SK-N-MC (cell line): ENCODE data around the gene SNX32.

ENCODE experiments used
- DNase-seq: peaks from one replicate; pipeline ENCODE4 v3.0.0-alpha.2; 2011; ENCODE audit warnings: low read depth, low spot score
- H3K27ac ChIP-seq: fragments of 200-600 bp; sonication (generic); 2 replicates; pipeline ENCODE4 v1.5.1; 2016; ENCODE audit warnings: mixed run types
- H3K36me3 ChIP-seq: fragments of 200-600 bp; sonication (generic); 2 replicates; pipeline ENCODE4 v1.6.1; 2017; ENCODE audit warnings: antibody characterized with exemption, low read length, mixed read lengths; ENCODE audit not compliant: insufficient read depth
- H3K4me3 ChIP-seq: fragments of 200-600 bp; sonication (generic); 2 replicates; pipeline ENCODE4 v1.5.1; 2016
- H3K9ac ChIP-seq: fragments of 200-600 bp; sonication (generic); 2 replicates; pipeline ENCODE4 v1.8.0; 2017; ENCODE audit warnings: mixed run types, mixed read lengths; ENCODE audit not compliant: insufficient read length
- H3K9me3 ChIP-seq: fragments of 200-600 bp; sonication (generic); 2 replicates; pipeline ENCODE4 v1.6.1; 2017; ENCODE audit warnings: low read depth, mild to moderate bottlenecking, antibody characterized with exemption, low read length, moderate library complexity, mixed read lengths
- EZH2 ChIP-seq: fragments of 200-600 bp; sonication (generic); IDR thresholded peaks from one replicate; pipeline ENCODE4 v1.6.1; 2017; ENCODE audit warnings: antibody characterized with exemption
- FOXP2 ChIP-seq: optimal IDR thresholded peaks from 2 replicates; pipeline ENCODE3; 2011; ENCODE audit warnings: mild to moderate bottlenecking, moderate library complexity; ENCODE audit not compliant: insufficient read depth; ENCODE audit errors: extremely low read length, control extremely low read depth
- POLR2AphosphoS5 ChIP-seq: IDR thresholded peaks from 2 replicates; pipeline ENCODE4 v1.6.1; 2012; ENCODE audit warnings: mild to moderate bottlenecking, low read depth, low read length, borderline replicate concordance

SNX32 gene

DNA sequence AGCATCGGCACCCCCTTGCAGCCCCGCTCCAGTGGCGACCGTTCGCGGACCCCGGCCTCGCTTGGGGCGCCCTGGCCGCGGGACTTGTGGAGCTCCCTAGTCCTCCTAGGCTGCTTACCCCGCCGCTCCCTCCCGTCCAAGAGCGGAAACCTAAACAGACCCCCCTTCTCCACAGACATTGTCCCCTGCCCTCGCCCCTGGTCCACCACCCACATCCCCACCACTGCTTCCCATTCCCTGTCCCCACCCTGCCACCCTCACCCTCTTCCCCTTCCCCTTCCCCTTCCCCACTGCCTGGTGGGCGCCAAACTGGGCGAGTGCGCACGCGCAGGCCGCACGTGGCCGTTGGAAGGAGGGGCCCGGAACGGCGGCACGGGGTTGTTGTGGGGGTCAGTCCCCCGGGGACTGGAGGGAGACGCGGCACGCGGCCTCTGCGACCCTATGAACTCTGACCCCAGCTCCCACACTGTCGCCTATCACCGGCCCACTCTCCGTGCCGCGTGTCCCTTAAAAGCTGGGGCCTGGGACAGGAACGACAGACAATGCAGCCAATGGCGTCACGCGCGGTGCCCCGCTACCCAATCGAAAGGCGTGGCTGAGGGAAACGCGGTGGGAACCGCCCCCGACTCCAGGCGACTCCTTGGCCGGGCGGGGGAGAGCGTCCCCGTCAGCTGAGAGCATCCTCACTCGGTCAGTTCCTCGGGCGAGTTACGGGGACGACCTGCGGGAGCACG lies at the start of gene SNX32:
SNX32 (plus strand) TSS at position 667 of the 734 bp plus-strand sequence. CDS start 103 bp downstream, outside the sequence.
- peak; percentile 63 for DNase-seq
- Histone ChIP-seq H3K9ac (peak within 1 kb of the TSS; percentile 77), H3K36me3 (no peaks in the 10 kb centered on the region), H3K27ac (peak within 1 kb of the TSS; percentile 55; the same call in 1 of the 2 replicates), H3K9me3 (no peaks in the 10 kb centered on the region), H3K4me3 (peak within 1 kb of the TSS; percentile 84)
- TF ChIP-seq POLR2AphosphoS5 (peak; percentile 82), FOXP2 (no peak)

GRCh38 chr11:65785319-65786007 lies 48.3 kb upstream of the SNX32 start:
- TF ChIP-seq POLR2AphosphoS5: no peak
- no peak for TF ChIP-seq FOXP2
- no peak for TF ChIP-seq EZH2
- Histone ChIP-seq H3K4me3 (no peak overlapping the region), H3K27ac (no peak overlapping the region), H3K36me3 (no peaks in the 10 kb centered on the region), H3K9me3 (no peaks in the 10 kb centered on the region), H3K9ac (no peak overlapping the region)
- no peak for DNase-seq

GRCh38 chr11:65786008-65786785 lies 47.6 kb upstream of the SNX32 start:
- no peak for DNase-seq
- H3K9ac ChIP-seq: no peak overlapping the region
- TF ChIP-seq FOXP2 (no peak), POLR2AphosphoS5 (no peak)

DNA sequence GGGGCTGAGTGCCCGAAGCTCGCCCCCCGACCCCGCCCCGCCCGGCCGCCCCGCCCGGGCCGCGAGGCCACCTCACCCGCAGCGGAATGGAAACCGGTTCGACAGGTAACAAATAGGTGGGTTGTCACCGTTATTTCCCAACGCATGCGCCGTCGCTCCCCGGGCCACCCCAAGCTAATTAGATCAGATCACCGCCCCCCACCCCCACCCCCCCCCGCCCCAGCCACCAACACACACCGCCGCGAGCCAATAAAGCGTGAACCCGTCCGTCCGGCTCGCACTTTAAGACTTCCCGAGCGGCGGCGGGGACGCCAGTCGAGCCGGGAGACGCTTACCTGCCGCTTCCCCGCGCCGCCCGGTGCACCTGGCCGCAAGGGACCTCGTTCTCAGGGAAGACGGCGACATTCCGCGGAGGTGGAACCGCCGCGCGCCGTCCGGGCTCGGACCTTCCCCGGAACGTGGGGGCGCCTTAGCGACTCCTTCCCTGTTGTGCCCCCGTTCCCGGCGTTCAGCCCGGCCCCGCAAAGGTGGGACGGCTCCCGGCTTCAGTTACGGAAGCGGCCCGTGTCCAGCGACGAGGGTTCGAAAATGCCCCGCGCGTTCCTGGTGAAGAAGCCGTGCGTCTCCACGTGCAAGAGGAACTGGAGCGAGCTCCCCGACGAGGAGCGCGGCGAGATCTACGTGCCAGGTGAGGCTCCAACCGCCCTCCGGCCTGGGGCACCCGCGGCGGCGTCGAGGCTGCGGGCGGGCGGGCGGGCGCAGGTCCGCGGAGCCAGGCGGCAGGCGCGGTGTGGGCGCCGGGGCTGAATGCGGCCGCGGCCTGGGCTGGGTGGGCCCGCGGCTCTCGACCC lies 46.8 kb upstream of the SNX32 start, which contains the start of gene OVOL1:
OVOL1 (plus strand) TSS at position 278 of the 851 bp plus-strand sequence; CDS start at position 589, 311 bp downstream.
- Histone ChIP-seq H3K4me3 (peak within 1 kb of the TSS; percentile 71), H3K36me3 (no peaks in the 10 kb centered on the region), H3K27ac (no peak within 1 kb of the TSS), H3K9ac (no peak within 1 kb of the TSS), H3K9me3 (no peaks in the 10 kb centered on the region)
- TF ChIP-seq EZH2: no peak
- no peak for TF ChIP-seq FOXP2
- TF ChIP-seq POLR2AphosphoS5: no peak
- no peak for DNase-seq

More at GRCh38 chr11:65786008-65786785, 47.6 kb upstream of the SNX32 start:
- Histone ChIP-seq H3K4me3 (no peak overlapping the region), H3K27ac (no peak overlapping the region), H3K9me3 (no peaks in the 10 kb centered on the region), H3K36me3 (no peaks in the 10 kb centered on the region)

DNA sequence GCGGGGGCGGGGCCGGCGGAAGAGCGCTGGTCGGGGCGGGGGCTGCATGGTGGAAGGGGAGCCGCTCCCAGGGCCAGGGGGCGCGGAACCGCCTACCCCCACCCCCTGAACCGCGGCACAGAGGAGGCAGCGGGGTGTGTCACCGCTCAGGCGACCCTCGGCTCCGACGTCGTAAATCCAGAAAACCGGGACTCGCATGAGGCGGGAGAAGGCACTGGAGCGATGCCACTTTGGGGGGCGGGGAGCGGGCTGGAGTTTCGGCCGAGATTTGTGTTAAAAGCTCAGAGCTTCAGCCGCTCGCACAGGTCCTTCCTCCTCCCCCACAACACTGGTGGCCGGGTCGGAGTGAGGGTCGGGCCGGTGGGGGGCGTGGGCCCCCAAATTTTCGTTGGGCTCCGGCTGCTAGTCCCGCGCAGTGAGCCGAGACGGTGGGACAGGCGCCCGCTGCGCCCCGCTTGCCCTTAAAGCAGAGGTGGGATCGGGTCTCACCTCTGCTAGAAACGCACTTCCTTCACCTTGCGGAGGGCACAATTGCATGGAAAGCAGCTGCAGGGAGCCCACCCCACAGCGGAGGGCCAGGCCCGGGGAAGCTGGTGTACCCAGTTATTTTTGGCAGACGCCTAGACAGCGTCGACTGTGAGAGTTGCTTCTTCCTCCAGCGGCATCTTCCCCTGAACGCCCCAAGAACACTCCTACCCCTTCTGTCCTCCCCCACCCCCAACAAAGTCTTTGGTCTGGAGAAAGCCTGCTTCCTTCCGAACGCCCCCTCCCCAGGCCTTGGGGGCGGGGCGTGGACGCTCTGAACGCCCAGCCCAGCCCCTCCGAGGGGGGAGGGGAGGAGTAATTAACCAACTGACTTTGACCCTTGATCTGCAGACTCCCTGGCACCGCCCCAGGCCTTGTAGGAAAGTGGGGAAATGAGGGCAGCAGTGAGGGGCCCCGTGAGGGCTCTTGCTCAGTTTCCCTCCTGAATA lies 45.8 kb upstream of the SNX32 start:
- Histone ChIP-seq H3K4me3 (peak overlapping the region; percentile 71), H3K36me3 (no peaks in the 10 kb centered on the region), H3K27ac (no peak overlapping the region), H3K9ac (no peak overlapping the region), H3K9me3 (no peaks in the 10 kb centered on the region)
- no peak for DNase-seq
- TF ChIP-seq POLR2AphosphoS5: no peak
- TF ChIP-seq EZH2: no peak
- TF ChIP-seq FOXP2: no peak

GRCh38 chr11:65788821-65789220 lies 44.9 kb upstream of the SNX32 start:
- Histone ChIP-seq H3K9ac (no peak overlapping the region), H3K4me3 (no peak overlapping the region), H3K9me3 (no peaks in the 10 kb centered on the region), H3K27ac (no peak overlapping the region), H3K36me3 (no peaks in the 10 kb centered on the region)
- TF ChIP-seq FOXP2 (no peak), POLR2AphosphoS5 (no peak), EZH2 (no peak)
- DNase-seq: no peak
